GM18499 (cell line): ENCODE measurements around the gene PIK3IP1.

Experiments
- ATAC-seq: cut with Tn5 transposase; IDR thresholded peaks from one replicate; pipeline ENCODE4 v1.9.1; 2021; ENCODE audit warnings: moderate number of reproducible peaks; ENCODE audit not compliant: insufficient read depth, unreplicated experiment

The PIK3IP1 gene

GRCh38 chr22:31281733-31282132 is 10.6 kb downstream of the PIK3IP1 start:
- ATAC-seq = no peak

- ATAC-seq = no peak
Measured at GRCh38 chr22:31279821-31280505, 12.3 kb downstream of the PIK3IP1 start.

DNA sequence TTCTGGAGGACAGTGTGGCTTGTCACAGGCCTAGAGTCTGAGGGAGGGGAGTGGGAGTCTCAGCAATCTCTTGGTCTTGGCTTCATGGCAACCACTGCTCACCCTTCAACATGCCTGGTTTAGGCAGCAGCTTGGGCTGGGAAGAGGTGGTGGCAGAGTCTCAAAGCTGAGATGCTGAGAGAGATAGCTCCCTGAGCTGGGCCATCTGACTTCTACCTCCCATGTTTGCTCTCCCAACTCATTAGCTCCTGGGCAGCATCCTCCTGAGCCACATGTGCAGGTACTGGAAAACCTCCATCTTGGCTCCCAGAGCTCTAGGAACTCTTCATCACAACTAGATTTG is 13.0 kb downstream of the PIK3IP1 start:
- no peak for ATAC-seq

DNA sequence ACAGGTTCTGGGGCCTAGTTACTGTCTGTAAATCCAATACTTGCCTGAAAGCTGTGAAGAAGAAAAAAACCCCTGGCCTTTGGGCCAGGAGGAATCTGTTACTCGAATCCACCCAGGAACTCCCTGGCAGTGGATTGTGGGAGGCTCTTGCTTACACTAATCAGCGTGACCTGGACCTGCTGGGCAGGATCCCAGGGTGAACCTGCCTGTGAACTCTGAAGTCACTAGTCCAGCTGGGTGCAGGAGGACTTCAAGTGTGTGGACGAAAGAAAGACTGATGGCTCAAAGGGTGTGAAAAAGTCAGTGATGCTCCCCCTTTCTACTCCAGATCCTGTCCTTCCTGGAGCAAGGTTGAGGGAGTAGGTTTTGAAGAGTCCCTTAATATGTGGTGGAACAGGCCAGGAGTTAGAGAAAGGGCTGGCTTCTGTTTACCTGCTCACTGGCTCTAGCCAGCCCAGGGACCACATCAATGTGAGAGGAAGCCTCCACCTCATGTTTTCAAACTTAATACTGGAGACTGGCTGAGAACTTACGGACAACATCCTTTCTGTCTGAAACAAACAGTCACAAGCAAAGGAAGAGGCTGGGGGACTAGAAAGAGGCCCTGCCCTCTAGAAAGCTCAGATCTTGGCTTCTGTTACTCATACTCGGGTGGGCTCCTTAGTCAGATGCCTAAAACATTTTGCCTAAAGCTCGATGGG is 13.5 kb downstream of the PIK3IP1 start:
- no peak for ATAC-seq

DNA sequence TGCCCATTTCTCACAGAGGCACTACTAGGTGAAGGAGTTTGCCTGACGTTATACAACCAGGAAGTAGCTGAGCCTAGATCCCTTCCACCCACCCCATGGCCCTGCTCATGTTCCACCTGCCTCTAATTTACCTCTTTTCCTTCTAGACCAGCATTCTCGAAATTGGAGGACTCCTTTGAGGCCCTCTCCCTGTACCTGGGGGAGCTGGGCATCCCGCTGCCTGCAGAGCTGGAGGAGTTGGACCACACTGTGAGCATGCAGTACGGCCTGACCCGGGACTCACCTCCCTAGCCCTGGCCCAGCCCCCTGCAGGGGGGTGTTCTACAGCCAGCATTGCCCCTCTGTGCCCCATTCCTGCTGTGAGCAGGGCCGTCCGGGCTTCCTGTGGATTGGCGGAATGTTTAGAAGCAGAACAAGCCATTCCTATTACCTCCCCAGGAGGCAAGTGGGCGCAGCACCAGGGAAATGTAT is 14.1 kb downstream of the PIK3IP1 start:
- no peak for ATAC-seq

- ATAC-seq = no peak
Measured at GRCh38 chr22:31277741-31278140, 14.5 kb downstream of the PIK3IP1 start.

DNA sequence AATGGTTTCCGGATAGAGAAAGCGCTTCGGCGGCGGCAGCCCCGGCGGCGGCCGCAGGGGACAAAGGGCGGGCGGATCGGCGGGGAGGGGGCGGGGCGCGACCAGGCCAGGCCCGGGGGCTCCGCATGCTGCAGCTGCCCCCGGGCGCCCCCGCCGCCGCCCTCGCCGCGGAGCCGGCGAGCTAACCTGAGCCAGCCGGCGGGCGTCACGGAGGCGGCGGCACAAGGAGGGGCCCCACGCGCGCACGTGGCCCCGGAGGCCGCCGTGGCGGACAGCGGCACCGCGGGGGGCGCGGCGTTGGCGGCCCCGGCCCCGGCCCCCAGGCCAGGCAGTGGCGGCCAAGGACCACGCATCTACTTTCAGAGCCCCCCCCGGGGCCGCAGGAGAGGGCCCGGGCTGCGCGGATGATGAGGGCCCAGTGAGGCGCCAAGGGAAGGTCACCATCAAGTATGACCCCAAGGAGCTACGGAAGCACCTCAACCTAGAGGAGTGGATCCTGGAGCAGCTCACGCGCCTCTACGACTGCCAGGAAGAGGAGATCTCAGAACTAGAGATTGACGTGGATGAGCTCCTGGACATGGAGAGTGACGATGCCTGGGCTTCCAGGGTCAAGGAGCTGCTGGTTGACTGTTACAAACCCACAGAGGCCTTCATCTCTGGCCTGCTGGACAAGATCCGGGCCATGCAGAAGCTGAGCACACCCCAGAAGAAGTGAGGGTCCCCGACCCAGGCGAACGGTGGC is 15.7 kb downstream of the PIK3IP1 start:
- ATAC-seq = no peak

GRCh38 chr22:31275576-31275975 is 16.7 kb downstream of the PIK3IP1 start:
- no peak for ATAC-seq

DNA sequence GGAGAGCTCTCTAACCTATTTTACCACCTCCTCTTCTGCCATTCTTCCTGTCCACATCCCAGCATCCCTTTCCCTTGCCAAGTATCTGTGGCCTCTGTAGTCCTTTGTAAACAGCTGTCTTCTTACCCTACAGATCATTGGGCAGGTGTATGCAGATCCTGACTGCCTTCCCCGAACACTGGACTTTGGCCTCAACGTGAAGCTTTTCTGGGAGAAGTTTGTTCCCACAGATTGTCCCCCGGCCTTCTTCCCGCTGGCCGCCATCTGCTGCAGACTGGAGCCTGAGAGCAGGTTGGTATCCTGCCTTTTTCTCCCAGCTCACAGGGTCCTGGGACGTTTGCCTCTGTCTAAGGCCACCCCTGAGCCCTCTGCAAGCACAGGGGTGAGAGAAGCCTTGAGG is 17.3 kb downstream of the PIK3IP1 start:
- no peak for ATAC-seq

GRCh38 chr22:31274017-31274416 is 18.3 kb downstream of the PIK3IP1 start:
- no peak for ATAC-seq

DNA sequence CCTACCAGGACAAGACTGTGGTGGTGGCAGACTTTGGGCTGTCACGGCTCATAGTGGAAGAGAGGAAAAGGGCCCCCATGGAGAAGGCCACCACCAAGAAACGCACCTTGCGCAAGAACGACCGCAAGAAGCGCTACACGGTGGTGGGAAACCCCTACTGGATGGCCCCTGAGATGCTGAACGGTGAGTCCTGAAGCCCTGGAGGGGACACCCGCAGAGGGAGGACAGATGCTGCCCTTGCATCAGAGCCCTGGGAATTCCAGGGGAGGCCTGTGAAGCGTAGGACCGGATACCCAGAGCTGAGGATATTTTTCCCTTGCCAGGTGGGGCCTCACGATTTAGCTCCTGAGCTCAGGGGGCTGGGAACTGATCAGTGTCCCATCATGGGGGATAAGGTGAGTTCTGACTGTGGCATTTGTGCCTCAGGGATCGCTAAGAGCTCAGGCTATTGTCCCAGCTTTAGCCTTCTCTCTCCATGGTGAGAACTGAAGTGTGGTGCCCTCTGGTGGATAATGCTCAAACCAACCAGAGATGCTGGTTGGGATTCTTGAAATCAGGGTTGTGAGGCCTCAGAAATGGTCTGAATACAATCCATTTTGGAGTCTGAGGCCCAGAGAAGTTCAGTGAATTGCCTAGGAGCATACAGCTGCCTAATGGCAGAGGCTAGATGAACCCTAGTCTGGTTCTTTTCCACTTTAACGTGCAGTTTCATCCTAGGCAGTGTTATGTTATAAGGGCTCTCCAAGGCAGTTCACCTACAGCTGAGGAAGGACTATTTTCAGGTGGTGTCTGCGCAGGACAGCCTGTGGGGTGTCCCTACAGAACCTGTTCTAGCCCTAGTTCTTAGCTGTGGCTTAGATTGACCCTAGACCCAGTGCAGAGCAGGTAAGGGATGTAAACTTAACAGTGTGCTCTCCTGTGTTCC is 19.5 kb downstream of the PIK3IP1 start:
- ATAC-seq = no peak

DNA sequence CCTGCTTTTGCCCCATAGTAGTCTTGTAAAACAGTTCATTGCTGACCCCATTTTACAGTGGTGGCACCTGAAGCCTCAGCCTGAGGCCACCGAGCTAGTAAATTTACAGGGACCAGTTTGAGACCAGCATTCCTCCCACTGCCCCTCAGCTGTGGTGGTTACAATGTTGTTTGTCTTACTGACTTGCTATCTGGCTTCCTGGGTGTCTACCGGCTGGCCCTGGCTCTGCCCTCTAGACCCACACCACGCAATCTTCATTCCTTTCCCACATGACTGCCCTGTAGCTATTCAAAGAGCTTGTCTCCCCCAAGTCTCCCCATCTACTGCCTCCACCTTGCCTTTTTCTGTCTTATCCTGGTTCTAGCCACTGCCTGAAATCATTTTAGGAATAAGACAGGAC is 20.8 kb downstream of the PIK3IP1 start:
- no peak for ATAC-seq

- no peak for ATAC-seq
Measured at GRCh38 chr22:31271026-31271425, 21.3 kb downstream of the PIK3IP1 start.

DNA sequence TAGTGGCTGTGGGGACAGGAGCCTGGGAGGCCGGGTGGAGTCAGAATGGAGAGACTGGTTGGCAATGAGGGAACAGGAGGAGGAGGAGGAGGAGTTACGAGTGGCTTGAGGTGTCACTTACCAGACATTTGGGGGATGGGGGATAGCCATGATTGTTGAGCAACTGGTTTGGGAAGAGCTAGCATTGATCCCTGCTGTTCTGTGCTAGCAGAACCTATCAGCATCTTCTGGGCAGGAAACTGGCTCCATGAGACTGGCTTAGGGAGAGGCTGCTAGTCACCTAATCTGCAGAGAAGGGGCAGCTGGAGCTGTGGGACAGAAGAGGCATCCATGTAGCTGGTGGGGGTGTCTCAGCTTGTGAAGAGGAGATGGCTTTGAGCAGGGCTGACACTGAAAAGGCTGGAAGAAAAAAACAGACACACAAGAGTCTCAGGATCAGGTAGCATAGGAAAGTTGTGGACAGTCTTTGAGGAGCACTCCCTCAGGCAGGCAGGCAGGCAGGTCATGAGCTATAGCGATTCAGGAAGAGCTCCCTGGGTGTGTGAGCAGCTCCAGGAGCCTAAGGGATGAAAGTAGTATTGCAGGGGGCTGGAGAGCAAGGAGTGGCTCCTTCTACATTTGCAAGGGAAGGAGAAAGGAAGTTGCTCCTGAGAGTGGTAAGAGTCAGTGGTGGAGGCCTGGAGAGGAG is 22.3 kb downstream of the PIK3IP1 start:
- ATAC-seq = no peak

- ATAC-seq = no peak
Measured at GRCh38 chr22:31268281-31268680, 24.0 kb downstream of the PIK3IP1 start.

DNA sequence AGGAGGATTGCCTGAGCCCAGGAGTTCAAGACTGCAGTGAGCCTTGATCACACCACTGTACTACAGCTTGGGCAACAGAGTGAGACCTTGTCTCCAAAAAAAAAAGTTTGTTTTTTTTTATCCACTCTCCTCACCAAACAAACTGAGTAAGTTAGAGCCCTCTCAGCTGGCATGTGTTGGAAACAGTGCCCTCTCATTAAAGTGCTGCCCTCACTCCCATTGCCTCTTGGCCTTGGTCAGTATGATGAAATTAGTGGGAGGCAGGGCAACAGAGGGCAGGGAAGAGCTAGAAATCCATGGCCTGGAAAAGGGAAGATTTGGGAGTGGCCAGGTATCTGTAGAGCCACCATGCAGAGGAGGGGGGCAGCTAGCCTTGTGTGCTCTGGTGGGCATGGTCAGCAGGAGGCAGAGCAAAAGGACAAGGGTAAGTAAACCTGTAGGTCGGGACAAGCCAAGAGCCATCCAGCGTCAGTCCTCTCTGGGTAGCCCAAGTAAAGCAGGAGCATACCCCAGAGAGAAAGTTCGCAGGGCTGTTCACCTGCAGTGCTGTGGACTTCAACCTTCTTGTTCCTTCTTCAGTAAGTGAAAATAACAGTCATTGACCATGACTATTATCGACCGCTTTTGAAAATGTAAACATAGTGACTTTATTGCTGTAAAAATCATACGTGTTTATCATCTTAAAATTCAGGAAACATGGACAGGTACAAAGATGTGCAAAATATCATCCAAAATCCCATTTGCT is 28.2 kb downstream of the PIK3IP1 start:
- no peak for ATAC-seq

- no peak for ATAC-seq
Measured at GRCh38 chr22:31262312-31263133, 29.8 kb downstream of the PIK3IP1 start.

DNA sequence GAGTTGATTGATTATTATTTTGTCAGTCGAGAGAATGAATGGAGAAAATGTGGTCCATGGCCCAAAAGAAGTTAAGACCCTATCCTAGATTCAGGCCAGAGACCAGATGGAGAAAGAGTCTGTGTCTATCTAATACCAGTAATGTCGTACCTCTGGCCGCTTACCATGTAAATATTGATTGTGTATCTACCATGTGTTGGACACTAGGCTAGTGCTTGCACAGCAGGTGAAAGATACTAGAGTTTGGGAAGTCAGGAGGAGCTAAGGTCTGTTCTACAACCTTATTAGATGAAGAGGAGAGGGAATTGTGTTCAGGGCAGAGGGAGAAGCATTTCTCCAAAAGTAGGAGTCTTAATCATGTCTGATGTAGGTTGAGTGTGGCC is 31.8 kb downstream of the PIK3IP1 start:
- no peak for ATAC-seq
